CD14-positive monocyte (primary cell): ENCODE measurements around the gene OR52B2. TPM values are rescaled to one million over a fixed set of nuclear protein-coding genes. Genes with fewer than 3 reads are reported as not detected.
A peak's percentile ranks its signal among the peaks of the same experiment; 100 is the strongest.

Experiments used
- DNase-seq, 3 donors: peaks; one replicate each; pipeline ENCODE4 v3.0.0-alpha.2; 2011 to 2022
- H2AFZ ChIP-seq: 2 replicates; pipeline ENCODE4 v1.6.0; 2012; ENCODE audit warnings: mild to moderate bottlenecking, low read depth, low read length, inconsistent platforms; ENCODE audit not compliant: insufficient read depth, poor library complexity, severe bottlenecking
- H3K27ac ChIP-seq, 2 donors: 1 replicate in 1 of 2; 2 replicates in 1 of 2; pipeline ENCODE4 v1.5.1; 2012 to 2013; ENCODE audit warnings: low read length in 2 of 2, control low read depth in 1 of 2, inconsistent platforms in 1 of 2, low read depth in 1 of 2, mild to moderate bottlenecking in 1 of 2
- H3K27me3 ChIP-seq, 2 donors: one replicate each; pipeline versions ENCODE4 v1.6.0 to v1.6.1; 2011 to 2013; ENCODE audit warnings: low read length in 2 of 2; ENCODE audit not compliant: control insufficient read depth in 2 of 2, insufficient read depth in 2 of 2
- H3K36me3 ChIP-seq, 2 donors: replicated peaks in 1 of 2; 1 replicate in 1 of 2; 2 replicates in 1 of 2; pipeline versions ENCODE4 v1.5.1 to v1.6.1; 2012 to 2013; ENCODE audit warnings: low read length in 2 of 2, control low read depth in 1 of 2, inconsistent platforms in 1 of 2, mild to moderate bottlenecking in 1 of 2; ENCODE audit not compliant: insufficient read depth in 2 of 2, control insufficient read depth in 1 of 2
- H3K4me1 ChIP-seq, 2 donors: 1 replicate in 1 of 2; 2 replicates in 1 of 2; pipeline versions ENCODE4 v1.5.1 to v1.6.1; 2012 to 2013; ENCODE audit warnings: low read length in 2 of 2, control low read depth in 1 of 2, inconsistent platforms in 1 of 2, mild to moderate bottlenecking in 1 of 2, moderate library complexity in 1 of 2; ENCODE audit not compliant: insufficient read depth in 2 of 2, control insufficient read depth in 1 of 2
- H3K4me2 ChIP-seq: replicated peaks from 2 replicates; pipeline ENCODE3; 2012; ENCODE audit warnings: low read length, moderate library complexity, mild to moderate bottlenecking; ENCODE audit not compliant: poor library complexity, severe bottlenecking; ENCODE audit errors: extremely low read depth
- H3K4me3 ChIP-seq, 3 experiments: fragments of 200-600 bp in 1 of 3; sonication (generic) in 1 of 3; replicated peaks in 1 of 3; 1 replicate in 2 of 3; 2 replicates in 1 of 3; pipeline ENCODE4 v1.5.1; 2011 to 2013; ENCODE audit warnings: low read length in 3 of 3, mild to moderate bottlenecking in 3 of 3, control low read depth in 2 of 3, low read depth in 2 of 3, inconsistent platforms in 1 of 3, moderate library complexity in 1 of 3
- H3K79me2 ChIP-seq: 2 replicates; pipeline ENCODE4 v1.6.0; 2012; ENCODE audit warnings: mild to moderate bottlenecking, control low read depth, inconsistent platforms, low read length, moderate library complexity; ENCODE audit not compliant: insufficient read depth
- H3K9ac ChIP-seq: 2 replicates; pipeline ENCODE4 v1.6.0; 2017; ENCODE audit warnings: low read length, mild to moderate bottlenecking; ENCODE audit not compliant: insufficient read depth, poor library complexity, severe bottlenecking
- H3K9me3 ChIP-seq, 2 donors: replicated peaks in 1 of 2; 1 replicate in 1 of 2; 2 replicates in 1 of 2; pipeline versions ENCODE4 v1.5.1 to v1.6.1; 2012 to 2013; ENCODE audit warnings: low read length in 2 of 2, control low read depth in 1 of 2; ENCODE audit not compliant: control insufficient read depth in 1 of 2, insufficient read depth in 1 of 2
- H4K20me1 ChIP-seq: 2 replicates; pipeline ENCODE4 v1.6.0; 2012; ENCODE audit warnings: mild to moderate bottlenecking, low read length, control low read depth, moderate library complexity; ENCODE audit not compliant: insufficient read depth
- H3K27ac Mint-ChIP-seq, 7 donors: one replicate each; pipeline ENCODE4 v1.8.0; 2020; ENCODE audit warnings: mild to moderate bottlenecking in 7 of 7, mixed read lengths in 7 of 7, moderate library complexity in 6 of 7, inconsistent platforms in 2 of 7
- H3K27me3 Mint-ChIP-seq, 3 donors: one replicate each; pipeline ENCODE4 v1.8.0; 2021 to 2022; ENCODE audit warnings: low read depth in 3 of 3, mild to moderate bottlenecking in 3 of 3, mixed read lengths in 3 of 3, moderate library complexity in 3 of 3, inconsistent platforms in 1 of 3
- H3K36me3 Mint-ChIP-seq, 2 donors: one replicate each; pipeline ENCODE4 v1.8.0; 2020; ENCODE audit warnings: mixed read lengths in 2 of 2, inconsistent platforms in 1 of 2, mild to moderate bottlenecking in 1 of 2
- H3K4me1 Mint-ChIP-seq: one replicate; pipeline ENCODE4 v1.8.0; 2020; ENCODE audit warnings: mild to moderate bottlenecking, mixed read lengths
- H3K4me3 Mint-ChIP-seq, 2 donors: one replicate each; pipeline ENCODE4 v1.8.0; 2020; ENCODE audit warnings: mild to moderate bottlenecking in 2 of 2, mixed read lengths in 2 of 2, moderate library complexity in 1 of 2
- H3K9me3 Mint-ChIP-seq, 7 donors: one replicate each; pipeline ENCODE4 v1.8.0; 2020 to 2022; ENCODE audit warnings: mixed read lengths in 7 of 7, mild to moderate bottlenecking in 6 of 7, moderate library complexity in 6 of 7, inconsistent platforms in 2 of 7
- CTCF ChIP-seq: fragments of 200-600 bp; IDR thresholded peaks from one replicate; pipeline ENCODE4 v1.8.0; 2022; ENCODE audit warnings: antibody characterized with exemption, mild to moderate bottlenecking
- WGBS: methylation state at CpG from one replicate; pipeline ENCODE4 v1.1.5; 2013; ENCODE audit warnings: missing lambda C conversion rate; ENCODE audit not compliant: insufficient coverage; 5-methylcytosine and 5-hydroxymethylcytosine counted together
- intact Hi-C, 2 donors: fragments of 100-400 bp; cut with micrococcal nuclease; formaldehyde crosslinking; loops; one replicate each; pipeline versions ENCODE4 v1.15.0 to v1.15.1; 2023
- polyA plus RNA-seq, 3 donors: library from polyadenylated mRNA; depleted of rRNA in 1 of 3; unstranded in 2 of 3; stranded (reverse) in 1 of 3; fragments of 300-500 nt in 2 of 3; fragments of >200 nt in 1 of 3; fragmentation: Illumina TruSeq in 2 of 3; gene quantifications; 1 replicate in 2 of 3; 2 replicates in 1 of 3; pipeline ENCODE4 v1.2.3, GENCODE V29; 2012 to 2021

Gene OR52B2
- polyA plus RNA-seq, 3 donors: not detected

- no peak overlapping the region for H3K27ac ChIP-seq
- no peak overlapping the region for H3K9ac ChIP-seq
- peak overlapping the region in 1 of 7 donors; percentile 70 for H3K27ac Mint-ChIP-seq
- WGBS: over 99% methylated on average over 15 of the region's 19 CpGs
- peaks cover 0 to 67% of the 10 kb centered on the region in 2 donors for H3K36me3 Mint-ChIP-seq
- peaks cover 36 to 56% of the 10 kb centered on the region in 2 donors for H3K4me1 ChIP-seq
- H2AFZ ChIP-seq: no peak overlapping the region
- H3K27me3 Mint-ChIP-seq: peaks cover 0 to 3% (median 0%) of the 10 kb centered on the region in 3 donors
- no peaks in the 10 kb centered on the region for H3K9me3 ChIP-seq
- intact Hi-C loops: no loop called here
- no peak for TF ChIP-seq CTCF
- peaks cover 3% of the 10 kb centered on the region for H3K79me2 ChIP-seq
- DNase-seq: no peak
- no peak overlapping the region for H3K4me3 Mint-ChIP-seq
- no peaks in the 10 kb centered on the region for H3K9me3 Mint-ChIP-seq
- H3K36me3 ChIP-seq: peaks cover 78 to 94% of the 10 kb centered on the region in 2 donors
- peaks cover 29% of the 10 kb centered on the region for H3K4me1 Mint-ChIP-seq
- H3K4me2 ChIP-seq: no peak overlapping the region
- peaks cover 14% of the 10 kb centered on the region for H4K20me1 ChIP-seq
- no peak overlapping the region for H3K4me3 ChIP-seq
- H3K27me3 ChIP-seq: no peaks in the 10 kb centered on the region
Observed at GRCh38 chr11:6217722-6218121, 47.6 kb upstream of the OR52B2 start.

- H3K4me1 ChIP-seq: peaks cover 39 to 59% of the 10 kb centered on the region in 2 donors
- 100% methylated on average over 3 of the region's 4 CpGs for WGBS
- no peak for DNase-seq
- peaks cover 14% of the 10 kb centered on the region for H4K20me1 ChIP-seq
- Mint-ChIP-seq H3K9me3 (no peaks in the 10 kb centered on the region), H3K36me3 (peaks cover 0 to 54% of the 10 kb centered on the region in 2 donors), H3K4me1 (peaks cover 19% of the 10 kb centered on the region), H3K4me3 (no peak overlapping the region), H3K27ac (peak overlapping the region in 4 of 7 donors; percentile 10 to 73 (median 33)), H3K27me3 (peaks cover 0 to 3% (median 0%) of the 10 kb centered on the region in 3 donors)
- H3K79me2 ChIP-seq: peaks cover 4% of the 10 kb centered on the region
- H3K9ac ChIP-seq: no peak overlapping the region
- no peak for TF ChIP-seq CTCF
- no peaks in the 10 kb centered on the region for H3K9me3 ChIP-seq
- no peak overlapping the region for H2AFZ ChIP-seq
- no peak overlapping the region for H3K4me2 ChIP-seq
- intact Hi-C loops: no loop called here
- H3K36me3 ChIP-seq: peaks cover 72 to 90% of the 10 kb centered on the region in 2 donors
- peak overlapping the region in 1 of 2 donors; percentile 3 for H3K27ac ChIP-seq
- no peaks in the 10 kb centered on the region for H3K27me3 ChIP-seq
- H3K4me3 ChIP-seq: no peak overlapping the region
Observed at GRCh38 chr11:6216501-6216900, 46.4 kb upstream of the OR52B2 start.
